Erythroblast (primary cell): ENCODE data around the gene SPG21.

Source experiments
- GATA1 ChIP-seq: IDR thresholded peaks from 2 replicates; pipeline ENCODE4 v1.6.1; 2011; ENCODE audit warnings: low read depth, mild to moderate bottlenecking, control low read depth, low read length, moderate library complexity
- POLR2A ChIP-seq: IDR thresholded peaks from 2 replicates; pipeline ENCODE4 v1.6.1; 2011; ENCODE audit warnings: mild to moderate bottlenecking, low read length

DNA sequence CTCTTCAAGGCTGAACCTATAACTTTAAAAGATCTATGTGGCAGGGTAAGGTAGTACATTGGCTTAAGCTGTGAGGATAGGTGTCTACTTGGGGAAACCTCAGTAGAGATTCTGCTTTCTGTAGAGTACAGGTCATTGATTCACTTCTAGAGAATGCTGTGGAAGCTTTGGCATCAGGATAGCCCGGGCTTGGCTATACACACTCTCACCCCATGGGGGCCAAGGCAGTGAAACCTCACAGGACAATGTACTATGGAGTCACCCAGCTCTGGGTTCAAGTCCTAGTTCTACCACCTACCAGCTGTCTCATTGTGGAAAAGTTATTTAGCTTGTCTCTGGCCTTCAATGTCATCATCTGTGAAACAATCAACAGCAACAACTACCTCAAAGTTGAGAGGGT lies 30.7 kb upstream of the SPG21 start:
- TF ChIP-seq POLR2A = no peak
- TF ChIP-seq GATA1 = no peak
